Lower lobe of right lung (tissue), 2 donors: Measurements from ENCODE around the gene EEF1AKMT1. TPM values are rescaled to one million over a fixed set of nuclear protein-coding genes. Genes with fewer than 3 reads are reported as not detected.

Source experiments
- ATAC-seq, 2 donors: fragments of 200-7000 bp; cut with Tn5 transposase; one replicate each; pipeline ENCODE4 v1.9.1; 2020 to 2022; ENCODE audit warnings: mild to moderate bottlenecking in 2 of 2, moderate library complexity in 2 of 2
- DNase-seq: peaks from one replicate; pipeline ENCODE4 v3.0.0-alpha.2; 2020
- H3K27ac ChIP-seq: fragments of 200-600 bp; one replicate; pipeline ENCODE4 v1.8.0; 2022
- H3K27me3 ChIP-seq: fragments of 200-600 bp; one replicate; pipeline ENCODE4 v1.8.0; 2022; ENCODE audit warnings: low read depth
- H3K36me3 ChIP-seq: fragments of 200-600 bp; one replicate; pipeline ENCODE4 v1.8.0; 2022; ENCODE audit warnings: mild to moderate bottlenecking
- H3K4me1 ChIP-seq: fragments of 200-600 bp; one replicate; pipeline ENCODE4 v1.8.0; 2022
- H3K4me3 ChIP-seq: fragments of 200-600 bp; one replicate; pipeline ENCODE4 v1.8.0; 2022; ENCODE audit warnings: mild to moderate bottlenecking
- H3K9me3 ChIP-seq: fragments of 200-600 bp; one replicate; pipeline ENCODE4 v1.8.0; 2022
- intact Hi-C: fragments of 100-400 bp; cut with DNase I; formaldehyde crosslinking; loops from one replicate; pipeline ENCODE4 v1.11.0; 2022
- total RNA-seq: library from RNA; stranded (reverse); fragmentation: NEBNext Ultra II Directional; extraction: Animal tissue kit (Norgen Biotek cat#: 25700); gene quantifications from one replicate; pipeline ENCODE4 v1.2.1, GENCODE V29; 2021
- TF ChIP-seq, protein P1 (sequence below): fragments of 200-600 bp; IDR thresholded peaks from one replicate; pipeline ENCODE4 v1.8.0; 2022; ENCODE audit warnings: antibody characterized with exemption, mild to moderate bottlenecking
- donor health status: DM: no; HTN: yes; CAD: no; lungs with severe emphysema.

Gene EEF1AKMT1
- total RNA-seq, 1 donor from 2014 or later, result 8.7 TPM

DNA sequence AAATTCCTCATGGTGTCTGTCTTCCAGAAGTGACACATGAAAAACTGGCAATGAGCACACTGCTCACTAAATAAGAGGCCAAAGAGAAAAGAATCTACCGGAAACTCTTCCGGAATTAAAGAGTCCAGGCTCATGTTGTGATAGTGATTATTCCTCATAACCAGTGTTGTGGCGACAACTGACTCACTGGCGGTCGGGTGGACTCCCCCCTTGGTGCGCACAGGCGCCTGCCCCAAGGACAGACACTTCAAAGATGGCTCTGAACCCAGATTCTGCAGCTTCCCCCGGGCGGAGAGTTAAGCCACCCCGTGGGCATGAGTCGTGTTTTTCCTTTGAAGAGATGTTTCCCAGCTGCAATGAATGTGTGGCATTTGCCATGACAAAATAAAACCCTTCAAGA is 60.0 kb downstream of the EEF1AKMT1 start:
- ATAC-seq (no peak), DNase-seq (no peak)
- intact Hi-C loops, result loop anchor here (5.0 kb wide), 1 partner anchor 114 kb away; no protein-coding TSS in a partner anchor
- no peaks in the 10 kb centered on the region for H3K36me3 ChIP-seq
- no peak overlapping the region for H3K27ac ChIP-seq
- H3K4me3 ChIP-seq, result no peak overlapping the region
- H3K4me1 ChIP-seq, result peaks cover 4% of the 10 kb centered on the region
- TF ChIP-seq, protein P1, sequence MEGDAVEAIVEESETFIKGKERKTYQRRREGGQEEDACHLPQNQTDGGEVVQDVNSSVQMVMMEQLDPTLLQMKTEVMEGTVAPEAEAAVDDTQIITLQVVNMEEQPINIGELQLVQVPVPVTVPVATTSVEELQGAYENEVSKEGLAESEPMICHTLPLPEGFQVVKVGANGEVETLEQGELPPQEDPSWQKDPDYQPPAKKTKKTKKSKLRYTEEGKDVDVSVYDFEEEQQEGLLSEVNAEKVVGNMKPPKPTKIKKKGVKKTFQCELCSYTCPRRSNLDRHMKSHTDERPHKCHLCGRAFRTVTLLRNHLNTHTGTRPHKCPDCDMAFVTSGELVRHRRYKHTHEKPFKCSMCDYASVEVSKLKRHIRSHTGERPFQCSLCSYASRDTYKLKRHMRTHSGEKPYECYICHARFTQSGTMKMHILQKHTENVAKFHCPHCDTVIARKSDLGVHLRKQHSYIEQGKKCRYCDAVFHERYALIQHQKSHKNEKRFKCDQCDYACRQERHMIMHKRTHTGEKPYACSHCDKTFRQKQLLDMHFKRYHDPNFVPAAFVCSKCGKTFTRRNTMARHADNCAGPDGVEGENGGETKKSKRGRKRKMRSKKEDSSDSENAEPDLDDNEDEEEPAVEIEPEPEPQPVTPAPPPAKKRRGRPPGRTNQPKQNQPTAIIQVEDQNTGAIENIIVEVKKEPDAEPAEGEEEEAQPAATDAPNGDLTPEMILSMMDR, result no peak
- H3K27me3 ChIP-seq, result no peaks in the 10 kb centered on the region
- no peaks in the 10 kb centered on the region for H3K9me3 ChIP-seq

DNA sequence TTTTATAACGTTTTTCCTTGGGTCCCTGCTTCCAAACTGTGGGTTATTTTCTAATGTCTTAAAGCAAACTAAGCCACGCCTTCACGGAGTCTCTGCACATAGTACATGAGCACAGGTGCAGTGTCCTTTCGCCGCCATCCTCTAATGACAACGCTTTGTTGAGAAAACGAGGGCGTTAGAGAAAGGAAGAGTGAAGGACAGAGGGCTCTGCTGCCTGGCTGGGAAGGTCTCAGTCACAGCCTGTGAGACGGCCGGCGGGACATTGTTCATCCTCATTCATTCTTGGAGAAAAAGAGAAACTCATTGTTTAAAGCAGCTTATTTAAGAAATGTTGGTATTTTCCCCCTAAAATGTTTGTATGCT is 60.8 kb downstream of the EEF1AKMT1 start:
- ATAC-seq, result peak in 1 of 2 donors; percentile 31
- TF ChIP-seq, protein P1, result no peak
- Histone ChIP-seq H3K4me3 (peak overlapping the region; percentile 12), H3K27me3 (no peaks in the 10 kb centered on the region), H3K9me3 (no peaks in the 10 kb centered on the region), H3K27ac (no peak overlapping the region), H3K4me1 (peaks cover 4% of the 10 kb centered on the region), H3K36me3 (no peaks in the 10 kb centered on the region)
- intact Hi-C loops, result loop anchor here (5.0 kb wide), 1 partner anchor 114 kb away; no protein-coding TSS in a partner anchor
- no peak for DNase-seq

DNA sequence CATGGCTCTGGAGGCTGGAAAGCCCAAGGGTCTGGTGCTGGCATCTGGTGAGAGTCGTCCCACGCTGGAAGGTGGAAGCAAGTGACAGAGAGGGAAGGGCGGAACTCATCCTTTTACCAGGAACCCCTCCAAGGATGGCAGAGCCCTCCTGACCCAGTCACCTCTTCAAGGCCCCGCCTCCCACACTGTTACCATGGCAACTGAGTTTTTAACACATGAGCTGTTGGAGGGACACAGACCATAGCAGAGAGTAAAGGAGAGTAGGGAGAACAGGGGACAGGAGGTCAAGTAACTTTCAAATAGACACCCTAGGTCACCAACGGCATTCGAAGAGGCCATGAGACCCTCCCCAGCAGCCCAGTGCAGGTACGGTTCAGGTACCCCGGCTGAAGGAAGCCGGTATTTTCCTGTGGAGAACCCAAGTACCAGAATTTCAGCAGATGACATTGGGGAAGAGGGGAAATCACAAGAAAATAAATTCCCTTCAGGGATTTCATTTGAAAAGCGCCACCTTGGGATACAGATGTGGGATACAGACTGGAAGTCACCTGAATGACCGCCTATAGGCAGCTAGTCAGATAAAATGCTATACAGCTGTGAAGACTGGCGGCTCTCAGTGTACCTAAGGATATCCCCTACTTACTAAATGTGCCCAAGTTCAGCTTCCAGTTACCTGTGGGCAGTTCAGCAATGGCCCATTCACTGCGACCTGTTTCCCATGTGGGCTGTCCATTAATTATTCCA is 62.3 kb downstream of the EEF1AKMT1 start:
- DNase-seq, result no peak
- Histone ChIP-seq H3K27ac (no peak overlapping the region), H3K4me3 (no peak overlapping the region), H3K27me3 (no peaks in the 10 kb centered on the region), H3K36me3 (no peaks in the 10 kb centered on the region), H3K9me3 (no peaks in the 10 kb centered on the region), H3K4me1 (peaks cover 4% of the 10 kb centered on the region)
- TF ChIP-seq, protein P1, result no peak
- ATAC-seq, result no peak
- intact Hi-C loops, result loop anchor here (5.0 kb wide), 1 partner anchor 116 kb away; no protein-coding TSS in a partner anchor

DNA sequence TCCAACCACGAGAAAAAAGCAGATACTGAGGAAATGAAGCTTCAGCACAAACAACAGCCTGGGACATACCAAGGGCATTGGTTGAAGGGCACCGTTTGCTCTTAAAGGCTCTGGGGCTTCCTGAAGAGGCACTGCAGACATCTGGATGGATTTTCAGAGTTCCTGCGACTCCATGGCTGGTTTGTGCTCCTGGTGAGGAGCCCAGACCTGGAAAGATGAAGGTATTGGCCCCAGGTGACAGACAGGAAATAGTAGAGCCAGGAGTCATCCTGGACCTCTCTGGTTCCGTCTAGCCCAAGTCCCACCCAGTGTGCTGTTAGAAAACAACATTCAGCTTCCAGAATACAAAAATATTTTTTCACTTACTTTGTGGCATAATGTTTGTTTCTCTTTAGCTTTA is 64.0 kb downstream of the EEF1AKMT1 start:
- Histone ChIP-seq H3K4me1 (peaks cover 4% of the 10 kb centered on the region), H3K27me3 (no peaks in the 10 kb centered on the region), H3K9me3 (no peaks in the 10 kb centered on the region), H3K4me3 (no peak overlapping the region), H3K36me3 (no peaks in the 10 kb centered on the region), H3K27ac (no peak overlapping the region)
- ATAC-seq (no peak), DNase-seq (no peak)
- TF ChIP-seq, protein P1, result no peak
- intact Hi-C loops, result loop anchor here (5.0 kb wide), 1 partner anchor 118 kb away; no protein-coding TSS in a partner anchor

DNA sequence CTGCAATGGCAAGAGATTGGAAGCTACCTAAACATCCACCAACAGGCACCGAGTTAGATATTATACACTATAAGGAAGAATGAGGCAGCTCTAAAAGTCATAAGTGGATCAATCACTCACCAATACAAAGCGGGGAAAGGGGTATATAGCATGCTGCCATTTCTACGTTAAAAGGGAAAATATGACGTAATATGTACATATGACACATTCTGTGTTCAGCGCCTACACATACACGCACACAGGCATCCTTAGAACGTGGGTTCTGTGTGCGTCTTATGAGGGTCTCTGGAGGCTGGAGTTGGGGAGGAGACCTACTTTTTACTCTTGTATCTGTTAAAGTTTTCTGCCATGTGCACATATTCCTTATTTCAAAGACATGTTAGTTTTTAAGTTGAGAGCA is 64.4 kb downstream of the EEF1AKMT1 start:
- Histone ChIP-seq H3K27ac (no peak overlapping the region), H3K27me3 (no peaks in the 10 kb centered on the region), H3K4me1 (peaks cover 4% of the 10 kb centered on the region), H3K9me3 (no peaks in the 10 kb centered on the region), H3K4me3 (no peak overlapping the region), H3K36me3 (no peaks in the 10 kb centered on the region)
- intact Hi-C loops, result no loop called here
- ATAC-seq, result no peak
- DNase-seq, result no peak
- TF ChIP-seq, protein P1, result no peak
